ENCODE data around the gene CDC7.

DNA sequence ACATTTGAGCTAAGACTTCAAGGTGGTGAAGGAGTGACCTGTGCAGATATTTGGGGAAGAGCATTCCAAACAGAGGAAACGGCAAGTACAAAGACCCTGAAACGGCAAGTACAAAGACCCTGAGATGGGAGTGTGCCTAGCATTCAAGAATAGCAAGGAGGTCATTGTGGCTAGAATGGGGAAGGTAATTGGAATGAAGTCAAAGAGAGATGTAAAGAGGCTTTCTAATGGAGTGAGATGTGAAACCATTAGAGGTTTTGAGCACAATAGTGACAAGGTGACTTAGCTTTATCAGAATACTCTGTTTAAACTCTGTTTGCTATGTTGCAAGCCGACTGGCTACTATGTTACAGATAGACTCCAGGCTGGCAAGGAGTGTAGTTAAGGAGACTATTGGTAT, 4.4 kb downstream of the CDC7 start:
- no peak for TF ChIP-seq CTCF (IDR thresholded peaks at IDR 0.05; ENCODE audit: insufficient read depth, low read length, poor library complexity, severe bottlenecking)
- no peak for TF ChIP-seq EZH2phosphoT487 (conservative IDR thresholded peaks at IDR 0.05; ENCODE audit: low read length)

All from SU-DHL-6 (cell line).